Dermis blood vessel endothelial cell (primary cell): ENCODE data around the gene EFNA2. TPM values are rescaled to one million over a fixed set of nuclear protein-coding genes. Genes with fewer than 3 reads are reported as not detected.

ENCODE experiments used
- DNase-seq: peaks from one replicate; pipeline ENCODE4 v3.0.0; 2010
- total RNA-seq: library from RNA; depleted of rRNA; stranded (reverse); fragments of >200 nt; gene quantifications from 2 replicates; pipeline ENCODE4 v1.2.3, GENCODE V29; 2014

Gene EFNA2
- total RNA-seq, 1 donor from 2014 or later = not detected

DNA sequence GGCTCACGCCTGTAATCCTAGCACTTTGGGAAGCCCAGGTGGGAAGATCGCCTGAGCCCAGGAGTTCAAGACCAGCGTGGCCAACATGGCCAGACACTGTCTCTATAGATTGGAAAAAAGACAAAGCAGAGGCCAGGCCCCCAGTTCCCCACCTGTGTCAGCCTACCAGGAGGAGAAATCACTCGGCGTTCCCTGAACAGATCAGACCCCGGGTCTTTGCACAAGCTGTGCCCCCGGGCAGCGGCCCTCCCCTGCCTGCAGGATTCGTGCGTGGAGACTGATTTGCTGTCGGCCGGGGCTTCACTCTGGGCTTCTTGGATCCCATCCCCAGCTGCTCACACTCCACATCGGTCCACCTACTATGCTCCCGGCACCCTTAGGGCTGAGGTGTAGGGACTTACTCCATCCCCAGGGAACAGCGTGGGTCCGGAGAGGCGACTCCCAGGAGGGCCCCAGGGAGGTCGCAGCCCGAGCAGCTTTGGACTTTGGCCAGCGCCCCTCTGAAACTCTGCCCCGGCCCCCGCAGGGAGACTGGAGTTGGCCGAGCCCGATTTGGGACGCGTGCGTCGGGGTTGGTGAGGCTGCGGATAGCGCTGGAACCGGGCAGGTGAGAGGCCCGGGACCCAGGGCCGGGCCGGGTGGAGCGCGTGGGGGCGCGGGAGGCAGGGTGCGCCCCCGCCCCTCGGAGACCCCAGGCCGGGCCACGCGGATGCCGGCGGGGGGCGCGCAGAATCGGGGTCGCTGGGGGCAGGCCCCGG, 515 bp upstream of the EFNA2 start:
- DNase-seq = no peak

DNA sequence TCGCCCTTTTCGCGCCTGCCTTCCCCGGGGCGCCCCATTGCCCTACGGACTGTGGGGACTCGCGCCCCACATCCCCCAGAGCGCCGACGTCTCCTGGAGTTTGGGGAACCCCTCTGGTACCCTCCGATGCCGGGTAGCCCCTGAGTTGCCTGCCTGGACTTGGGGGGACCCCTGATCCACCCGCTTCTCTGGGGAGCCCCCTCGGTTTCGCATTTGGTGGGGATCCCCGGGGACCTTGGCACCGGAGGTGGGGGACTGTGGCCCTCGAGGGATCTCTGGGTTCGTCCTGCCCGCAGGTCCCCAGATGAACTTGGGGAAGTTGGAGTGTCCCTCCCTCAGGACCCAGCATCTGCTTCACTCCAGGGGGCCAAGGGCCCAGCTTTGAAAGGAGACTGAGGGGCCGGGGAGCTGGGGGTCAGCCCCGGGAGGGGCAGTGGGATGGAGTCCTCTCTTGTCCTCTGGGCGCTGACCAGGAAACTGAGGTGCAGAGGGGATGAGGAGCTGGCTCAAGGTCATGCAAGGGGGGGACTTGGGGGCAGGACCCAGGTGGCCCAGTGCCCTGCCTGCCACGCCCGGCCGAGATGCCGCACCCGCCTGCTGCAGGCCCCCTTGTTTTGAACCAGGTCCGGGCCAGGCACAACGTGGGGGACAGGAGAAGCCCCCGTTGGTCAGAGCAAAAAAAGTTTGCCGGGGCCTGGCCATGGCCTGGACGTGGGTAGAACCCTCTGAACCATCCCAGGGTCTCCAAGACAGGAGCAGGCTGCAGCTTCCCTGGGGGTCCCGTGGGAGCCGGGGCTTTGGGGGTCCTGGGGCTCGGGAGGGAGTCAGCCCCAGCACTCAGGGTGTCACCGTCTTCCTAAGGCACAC, 1.0 kb downstream of the EFNA2 start:
- DNase-seq = no peak

DNA sequence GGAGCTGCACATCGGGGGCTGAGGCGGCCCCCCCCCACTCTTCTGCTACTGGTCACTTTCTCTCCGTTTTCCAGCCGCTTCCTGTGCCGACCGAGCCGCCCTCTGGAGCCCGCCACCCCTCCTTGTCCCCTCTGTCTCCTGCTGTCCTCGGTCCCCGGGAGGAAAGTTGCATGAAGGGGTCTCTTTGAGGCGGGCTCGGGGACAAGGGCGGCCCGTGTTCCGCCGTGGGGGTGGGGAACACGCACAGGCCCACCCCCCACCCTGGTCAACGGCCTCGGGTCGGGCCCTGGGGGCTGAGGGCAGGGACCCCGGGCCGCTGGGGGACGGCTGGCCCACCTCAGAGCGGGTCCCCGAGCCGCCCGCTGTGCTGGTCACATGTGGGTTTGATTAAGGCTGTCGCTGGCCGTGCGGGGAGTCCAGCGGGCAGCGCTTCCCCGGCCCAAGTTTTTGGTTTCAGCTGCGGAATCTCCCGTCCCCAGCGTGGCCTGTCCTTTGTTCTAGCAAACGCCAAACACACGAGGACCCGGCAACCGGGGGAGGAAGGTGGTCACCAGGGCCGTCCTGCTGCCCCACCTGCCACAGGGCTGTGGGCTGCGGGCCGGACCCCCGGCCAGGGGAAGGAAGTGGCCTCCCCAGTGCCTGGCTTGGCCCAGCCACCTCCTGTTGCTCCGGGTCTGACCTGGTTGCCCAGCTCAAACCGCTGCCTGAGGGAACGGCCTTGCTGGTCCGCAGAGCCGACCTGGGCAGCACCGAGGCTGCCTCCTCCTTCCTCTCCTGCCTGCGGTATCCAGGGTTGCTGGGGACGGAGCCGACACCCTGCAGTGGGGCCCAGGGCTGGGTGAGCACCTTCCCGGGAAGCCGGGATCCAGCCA, 1.9 kb downstream of the EFNA2 start:
- DNase-seq = no peak

DNA sequence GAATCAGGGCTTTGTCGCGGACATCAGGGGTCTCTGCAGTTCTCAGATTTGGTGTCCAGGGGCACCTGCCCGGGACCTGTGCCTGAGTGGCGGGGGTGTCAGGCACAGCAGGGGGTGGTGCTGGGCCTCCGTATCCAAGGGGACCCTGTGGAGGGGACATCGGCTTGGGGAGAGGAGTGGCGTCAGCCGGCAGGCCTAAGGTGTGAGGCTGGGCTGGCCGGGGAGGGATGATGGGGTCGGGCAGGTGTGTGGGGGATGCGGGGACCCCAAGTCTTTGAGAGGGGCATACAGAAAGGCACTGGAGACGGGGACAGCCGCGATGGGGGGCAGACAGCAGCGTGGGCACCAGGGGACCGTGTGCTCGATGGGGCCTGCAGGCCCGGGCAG, 2.5 kb downstream of the EFNA2 start:
- DNase-seq = no peak

DNA sequence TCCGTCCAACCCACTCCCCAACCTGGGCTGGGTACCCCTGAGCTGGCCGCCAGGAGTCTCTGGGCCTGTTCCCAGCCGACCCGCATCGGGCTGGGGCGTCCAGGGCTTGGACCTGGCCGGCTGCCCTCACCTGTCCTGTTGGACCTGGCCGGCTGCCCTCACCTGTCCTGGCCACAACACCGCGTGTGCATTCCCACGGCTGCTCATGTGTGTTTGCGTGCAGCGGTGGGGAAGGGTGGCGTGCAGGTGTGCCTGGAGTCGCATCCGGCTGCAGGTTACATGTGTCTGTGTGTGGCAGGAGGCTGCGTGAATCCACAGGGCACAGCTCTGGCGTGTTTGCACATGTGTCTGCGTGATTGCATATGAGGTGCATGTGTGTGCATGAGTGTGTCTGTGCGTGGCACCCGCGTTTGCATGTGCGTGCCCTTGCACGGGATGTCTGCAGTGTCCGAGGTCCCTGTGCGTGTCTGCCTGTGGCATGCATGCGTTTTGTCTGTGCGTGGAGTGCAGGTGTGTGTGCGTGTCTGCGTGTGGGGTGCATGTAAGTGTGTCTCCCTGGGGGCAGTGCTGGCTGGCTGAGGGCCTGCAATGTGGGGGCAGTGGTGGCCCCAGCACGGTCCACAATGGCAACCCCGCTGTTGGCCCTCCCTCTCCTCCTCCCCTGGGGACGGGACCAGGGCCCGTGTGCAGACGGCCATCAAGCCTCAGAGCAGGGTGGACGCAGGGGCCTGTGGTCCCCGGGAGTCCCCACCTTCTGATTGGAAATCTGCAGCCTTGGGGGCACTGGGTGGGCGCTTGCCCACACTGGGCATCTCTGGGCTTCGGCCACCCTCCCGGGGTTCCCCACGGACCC, 3.4 kb downstream of the EFNA2 start:
- DNase-seq = no peak

DNA sequence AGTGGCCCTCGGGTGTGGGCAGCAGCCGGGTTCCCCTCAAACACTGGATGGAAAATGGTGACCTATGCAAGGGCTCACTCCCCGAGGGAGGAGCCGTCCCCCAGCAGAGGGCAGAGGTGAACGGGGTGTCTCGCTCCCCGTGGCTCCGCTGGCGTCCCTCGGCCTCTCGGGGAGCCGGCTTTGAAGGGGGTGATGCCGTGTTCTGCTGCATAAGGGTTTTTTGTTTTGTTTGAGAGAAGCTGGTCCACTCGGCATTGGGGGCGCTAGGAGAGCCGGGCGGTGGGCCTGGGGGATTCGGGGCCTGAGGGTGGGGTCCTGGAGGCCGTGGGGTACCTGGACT, 4.0 kb downstream of the EFNA2 start:
- no peak for DNase-seq

DNA sequence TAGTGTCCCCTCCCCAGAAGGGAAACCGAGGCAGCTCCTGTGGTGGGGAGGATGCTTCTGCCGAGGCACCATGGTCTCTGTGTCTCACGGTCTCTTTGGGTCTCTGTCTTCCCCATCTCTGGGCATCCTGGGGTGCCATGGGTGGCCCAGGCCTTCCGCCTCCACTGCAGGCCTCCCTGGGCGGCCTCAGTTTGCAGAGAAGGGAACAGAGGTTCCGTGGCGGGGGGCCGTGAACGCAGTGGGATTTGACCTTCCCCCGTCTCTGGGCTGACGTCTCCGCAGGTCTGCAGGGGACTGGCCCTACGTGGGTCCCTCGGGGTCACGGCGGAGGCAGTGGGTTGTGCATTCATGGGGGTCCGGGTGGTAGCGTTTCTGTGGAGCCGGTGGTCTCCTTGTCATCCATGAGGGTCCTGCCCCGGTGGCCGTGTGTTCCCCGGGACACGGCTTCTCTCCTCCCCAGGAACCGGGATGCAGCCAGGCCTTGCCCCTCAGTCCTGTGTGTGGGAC, 4.6 kb downstream of the EFNA2 start:
- no peak for DNase-seq

DNA sequence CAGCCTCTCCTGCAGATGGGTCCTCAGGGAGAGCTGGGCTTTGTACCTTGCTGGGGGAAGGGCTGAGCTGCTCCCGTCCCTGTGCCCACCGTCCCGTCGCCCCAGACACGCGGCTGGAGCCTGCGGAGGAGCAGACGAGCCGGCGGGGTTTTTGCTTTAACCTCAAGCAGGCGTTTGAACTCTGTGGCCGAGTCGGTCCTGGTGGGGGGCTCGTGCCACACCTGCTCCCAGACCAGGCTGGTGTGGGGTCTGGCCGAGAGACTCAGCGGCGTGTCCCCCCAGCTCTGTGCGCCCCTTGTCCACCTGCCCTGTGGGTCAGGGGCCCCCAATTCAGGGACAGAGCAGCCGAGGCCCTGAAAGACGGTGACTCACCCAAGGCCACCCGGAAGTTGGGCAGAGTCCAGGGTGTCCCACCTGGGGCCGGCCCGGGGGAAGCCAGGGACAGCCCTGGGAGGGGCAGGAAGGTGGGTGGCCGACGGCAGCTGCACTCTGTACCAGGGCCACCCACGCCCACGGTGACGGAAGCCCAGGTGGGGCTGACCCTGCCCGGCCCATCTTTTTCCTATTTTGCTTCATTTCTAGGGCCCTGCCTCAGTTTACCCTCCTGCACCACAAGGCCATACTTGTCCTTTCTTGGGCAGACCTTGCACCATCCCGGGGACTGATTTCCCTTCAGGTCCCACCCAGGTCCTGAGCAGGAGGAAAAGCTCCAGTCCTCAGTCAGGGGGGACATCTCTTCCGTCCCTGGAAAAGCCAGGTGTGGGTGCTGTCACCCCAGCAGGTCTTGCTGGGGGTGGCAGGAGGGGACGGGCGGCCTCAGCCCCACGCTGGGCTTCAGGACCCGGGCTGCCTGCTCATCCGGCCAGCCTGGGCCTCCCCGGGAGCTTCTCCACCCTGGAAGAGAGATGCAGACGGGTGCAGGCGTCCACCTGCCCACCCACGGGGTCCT, 5.3 kb downstream of the EFNA2 start:
- no peak for DNase-seq

DNA sequence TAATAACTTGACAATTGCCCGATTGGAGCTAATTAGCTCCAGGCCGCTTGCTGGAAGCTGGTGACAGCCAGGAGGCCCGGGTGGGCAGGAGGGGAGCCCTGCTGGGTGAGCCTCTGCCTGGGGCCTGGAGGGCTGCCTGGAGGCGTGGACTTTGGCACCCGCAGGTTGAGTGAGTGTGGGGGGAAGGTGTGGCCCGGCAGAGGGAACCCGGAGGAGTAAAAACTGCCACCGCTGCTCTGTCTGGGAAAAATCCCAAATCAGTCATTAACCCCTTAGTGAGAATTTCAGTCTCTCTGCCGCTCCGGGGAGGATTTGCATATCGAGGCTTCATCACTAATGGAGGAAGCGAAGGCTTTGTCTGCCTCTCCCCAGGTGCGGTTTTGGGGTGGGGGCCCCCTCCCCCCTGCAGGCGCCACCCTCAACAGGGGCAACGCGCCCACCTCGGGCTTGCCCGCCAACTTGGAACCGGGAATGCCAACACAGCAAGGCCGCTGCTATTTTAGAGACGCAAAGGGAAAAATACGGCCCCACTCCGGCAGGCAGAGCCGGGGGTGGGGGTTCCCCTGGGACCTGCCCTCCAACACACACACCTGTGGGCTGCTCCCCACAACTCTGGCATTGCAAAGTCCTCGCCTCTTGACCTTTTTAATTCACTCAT, 6.2 kb downstream of the EFNA2 start:
- DNase-seq = no peak

DNA sequence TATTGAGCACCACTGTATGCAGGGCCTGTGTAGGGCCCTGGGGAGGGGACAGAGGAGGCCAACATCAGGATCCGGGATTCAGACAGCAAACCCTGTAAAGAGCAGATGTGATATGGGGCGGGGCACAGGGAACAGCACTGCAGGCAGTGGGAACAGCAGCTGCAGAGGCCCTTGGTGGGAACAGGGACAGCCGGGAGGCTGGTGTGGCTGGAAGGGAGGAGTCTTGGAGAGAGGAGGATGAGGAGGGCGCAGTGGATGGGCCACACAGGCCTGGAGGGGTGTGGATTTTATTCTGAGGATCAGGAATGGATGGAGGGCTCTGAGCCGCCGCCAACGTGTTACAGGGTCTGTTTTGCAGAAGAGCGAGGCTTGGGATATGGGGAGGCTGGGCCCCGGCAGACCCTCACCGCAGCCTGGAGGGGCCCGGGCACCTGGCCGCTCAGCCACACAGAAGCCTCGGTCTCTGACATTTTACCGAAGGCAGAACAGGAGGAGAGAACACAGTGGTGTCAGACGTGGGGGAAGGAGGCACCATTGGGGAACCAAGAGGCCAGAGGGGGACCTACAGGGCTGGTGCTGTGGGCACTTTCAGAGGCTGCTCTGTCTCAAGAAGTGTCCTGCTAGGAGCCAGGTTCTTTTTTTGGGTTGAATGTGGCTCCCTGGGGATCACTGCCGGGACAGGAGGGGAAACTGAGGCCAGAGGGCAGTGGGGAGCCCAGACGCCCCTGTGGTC, 6.9 kb downstream of the EFNA2 start:
- DNase-seq = no peak

DNA sequence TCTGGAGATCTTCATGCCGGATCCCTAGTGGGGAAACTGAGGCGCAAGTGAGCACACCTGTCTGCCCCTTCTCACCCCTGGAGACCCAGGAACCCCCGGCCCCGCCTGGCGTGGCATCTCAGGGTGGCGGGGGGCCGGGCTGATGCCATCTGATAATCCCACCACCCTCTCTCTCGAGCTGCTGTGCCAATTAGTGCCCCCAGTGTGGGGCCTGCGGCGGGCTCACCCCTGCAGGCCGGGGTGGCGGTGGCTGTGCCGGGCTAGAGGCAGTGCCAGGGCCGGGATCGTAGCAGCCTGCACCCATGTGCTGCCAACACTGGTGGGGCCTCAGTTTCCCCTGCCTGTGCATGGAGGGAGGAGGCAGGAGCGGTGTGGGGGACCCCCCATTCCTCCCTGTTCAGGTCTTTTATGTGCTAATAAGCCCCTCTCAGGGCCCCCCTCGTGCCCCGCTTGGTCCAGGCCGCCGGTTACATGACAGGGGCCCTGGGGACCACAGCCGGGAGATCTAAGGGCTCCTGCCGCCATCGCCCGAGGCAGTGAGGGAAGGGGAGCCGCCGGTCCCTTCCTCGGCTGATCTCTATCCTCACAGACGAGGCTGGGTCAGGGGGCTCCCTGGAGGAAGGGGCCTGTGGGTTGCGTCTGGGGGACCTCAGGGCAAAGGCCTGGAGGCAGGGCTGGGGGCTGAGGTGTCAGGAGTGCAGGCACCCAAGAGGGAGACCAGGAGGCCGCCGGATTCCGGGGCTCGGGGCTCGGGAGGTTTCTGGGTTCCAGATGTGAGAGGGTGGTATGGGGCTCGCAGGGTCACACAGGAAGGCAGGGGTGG, 8.3 kb downstream of the EFNA2 start:
- no peak for DNase-seq

DNA sequence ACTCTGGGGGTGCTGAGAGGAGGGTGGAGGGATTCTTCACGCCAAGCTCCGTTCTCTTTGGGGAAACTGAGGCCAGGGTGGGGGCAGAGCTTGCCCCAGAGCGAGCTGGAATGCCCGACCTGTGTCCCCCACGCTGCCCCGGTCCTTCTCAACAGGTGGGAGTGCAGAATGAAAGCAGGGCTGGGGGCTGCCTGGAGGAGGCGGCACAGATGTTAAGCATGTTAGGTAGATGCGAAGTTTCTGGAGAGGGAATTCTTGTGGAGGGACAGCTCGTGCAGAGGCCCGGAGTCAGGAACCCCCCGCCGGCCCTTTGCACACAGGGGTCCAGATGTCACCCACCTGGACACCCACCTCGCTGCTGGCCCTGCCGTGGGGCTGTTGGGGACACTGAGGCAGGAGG, 9.0 kb downstream of the EFNA2 start:
- no peak for DNase-seq

DNA sequence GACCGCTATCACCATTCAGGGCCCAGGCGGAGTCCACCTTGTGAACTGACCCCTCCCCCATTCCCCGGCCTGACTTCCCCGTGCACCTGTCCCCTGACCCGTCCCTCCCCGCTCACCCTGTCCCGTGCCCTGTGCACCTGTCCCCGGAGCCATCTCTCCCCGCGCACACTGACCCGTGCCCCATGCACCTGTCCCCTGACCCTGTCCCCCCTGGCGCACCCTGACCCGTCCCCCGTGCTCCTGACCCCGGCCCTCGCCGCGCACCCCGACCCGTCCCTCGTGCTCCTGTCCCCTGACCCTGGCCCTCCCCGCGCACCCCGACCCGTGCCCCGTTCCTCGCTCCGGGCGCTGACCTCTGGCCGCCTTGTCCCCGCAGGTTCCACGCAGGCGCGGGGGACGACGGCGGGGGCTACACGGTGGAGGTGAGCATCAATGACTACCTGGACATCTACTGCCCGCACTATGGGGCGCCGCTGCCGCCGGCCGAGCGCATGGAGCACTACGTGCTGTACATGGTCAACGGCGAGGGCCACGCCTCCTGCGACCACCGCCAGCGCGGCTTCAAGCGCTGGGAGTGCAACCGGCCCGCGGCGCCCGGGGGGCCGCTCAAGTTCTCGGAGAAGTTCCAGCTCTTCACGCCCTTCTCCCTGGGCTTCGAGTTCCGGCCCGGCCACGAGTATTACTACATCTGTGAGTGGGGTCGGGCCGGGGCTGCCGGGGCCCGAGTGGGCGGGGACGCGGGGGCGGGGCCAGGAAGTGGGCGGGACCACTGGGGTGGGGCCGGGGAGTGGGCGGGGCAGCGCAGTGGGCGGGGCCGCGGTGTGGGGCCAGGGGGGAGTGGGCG, 9.7 kb downstream of the EFNA2 start:
- DNase-seq = peak; percentile 22

DNA sequence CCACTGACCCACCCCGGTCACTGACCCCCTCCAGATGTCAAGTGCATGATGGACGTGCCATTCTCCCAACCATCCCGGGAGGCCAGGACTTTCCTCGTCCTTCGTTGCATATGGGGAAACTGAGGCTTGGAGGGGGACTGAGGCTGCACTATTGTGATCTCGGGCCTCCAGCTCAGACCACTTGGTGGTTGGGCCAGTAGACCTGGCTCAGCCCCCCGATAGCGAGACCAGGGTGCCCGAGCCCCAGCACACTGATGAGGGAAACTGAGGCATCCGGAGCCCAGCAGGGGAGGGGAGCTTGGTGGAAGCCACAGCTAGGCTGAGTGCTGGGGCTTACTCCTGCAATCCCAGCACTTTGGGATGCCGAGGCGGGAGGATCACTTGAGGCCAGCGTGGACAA, 10.4 kb downstream of the EFNA2 start:
- DNase-seq = no peak

DNA sequence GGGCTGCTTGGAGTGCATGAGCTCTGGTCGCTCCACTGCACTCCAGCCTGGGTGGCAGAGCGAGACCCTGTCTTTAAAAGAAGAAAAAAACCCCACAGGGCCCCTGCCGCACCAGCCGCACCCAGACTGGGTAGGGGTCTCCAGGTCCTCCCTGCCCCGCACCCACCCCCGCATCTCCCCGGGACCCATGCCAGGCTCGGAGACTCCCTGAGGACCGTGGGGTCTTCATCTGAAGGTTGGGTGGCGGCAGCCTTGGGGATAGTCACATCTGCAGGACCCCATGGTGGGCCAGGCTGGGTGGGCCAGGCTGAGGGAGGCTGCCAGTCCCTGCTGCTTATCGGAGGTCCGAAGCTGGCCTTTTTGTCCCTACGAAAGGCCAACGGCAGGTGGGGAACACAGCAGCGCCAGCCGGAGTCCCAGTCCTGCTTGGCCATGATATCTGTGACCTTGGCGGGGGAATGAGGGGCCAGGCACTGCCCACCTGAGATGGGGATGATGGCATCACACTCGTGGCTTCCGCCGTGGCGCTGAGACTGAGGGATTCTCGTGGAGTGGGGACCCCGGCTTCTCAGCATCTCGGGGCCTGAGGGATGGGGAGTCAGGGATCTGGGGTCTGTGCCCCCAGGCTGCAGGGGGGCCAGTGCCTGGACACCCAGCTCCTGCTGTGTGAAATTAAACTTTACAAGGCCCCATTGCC, 11.1 kb downstream of the EFNA2 start:
- no peak for DNase-seq

DNA sequence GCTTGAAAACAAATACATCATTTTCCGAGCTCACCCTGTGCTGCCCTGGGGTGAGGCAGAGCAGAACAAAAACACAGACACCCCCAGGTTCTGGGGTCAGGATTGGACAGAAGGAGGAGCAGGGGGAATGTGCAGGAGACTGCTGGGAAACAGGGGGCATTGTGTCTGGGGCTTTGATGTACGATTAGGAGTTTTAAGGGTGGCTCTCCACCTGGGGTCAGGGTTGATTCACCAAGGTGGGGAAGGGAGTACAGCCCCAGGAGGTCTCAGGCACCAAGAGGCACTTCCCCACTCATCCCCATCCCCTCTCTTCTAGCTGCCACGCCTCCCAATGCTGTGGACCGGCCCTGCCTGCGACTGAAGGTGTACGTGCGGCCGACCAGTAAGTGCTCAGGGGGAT, 12.6 kb downstream of the EFNA2 start:
- DNase-seq = no peak

DNA sequence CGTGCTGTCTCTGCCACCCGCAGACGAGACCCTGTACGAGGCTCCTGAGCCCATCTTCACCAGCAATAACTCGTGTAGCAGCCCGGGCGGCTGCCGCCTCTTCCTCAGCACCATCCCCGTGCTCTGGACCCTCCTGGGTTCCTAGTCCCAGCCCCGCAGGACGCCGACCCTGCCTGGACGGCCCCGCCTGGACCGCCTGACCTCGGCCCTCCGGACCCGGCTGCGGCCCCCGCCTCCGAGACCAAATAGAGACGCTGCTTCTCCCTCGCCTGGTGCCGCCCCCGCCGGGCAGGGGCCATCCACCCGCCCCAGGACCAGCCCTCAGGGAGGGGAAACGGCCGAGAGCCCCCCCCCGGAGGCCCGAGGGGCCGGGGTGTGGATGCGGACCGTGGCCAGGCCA, 14.1 kb downstream of the EFNA2 start:
- DNase-seq = no peak
